ENCODE measurements around the gene TFG. TPM values are rescaled to one million over a fixed set of nuclear protein-coding genes. Genes with fewer than 3 reads are reported as not detected.

Gene TFG
- total RNA-seq, 4 donors from 2014 or later = 61.0 to 74.4 (median 64.9) TPM

Other genes with a start within 250 kb of the TFG start
- 10 to 100 TPM in 2 of 4 donors, 1 to 10 TPM in 2; 8.7 to 17.2 (median 9.6) TPM for gene TMEM45A, start 216.9 kb upstream of the TFG start, total RNA-seq
- not detected for gene ADGRG7, start 99.9 kb upstream of the TFG start, total RNA-seq